ENCODE data around the gene ADRA1B. TPM values are rescaled to one million over a fixed set of nuclear protein-coding genes. Genes with fewer than 3 reads are reported as not detected.

The ADRA1B gene
- total RNA-seq, 2 experiments from 2014 or later = not detected

Other genes with a start within 250 kb of the ADRA1B start
- 10 to 100 TPM; 60.6 to 63.1 TPM for gene TTC1, start 92.7 kb downstream of the ADRA1B start, total RNA-seq
- gene PWWP2A, start 203.0 kb downstream of the ADRA1B start, total RNA-seq = 10 to 100 TPM; 14.7 to 24.3 TPM

All from activated CD4-positive, alpha-beta T cell treated with anti-CD3 and anti-CD28 coated beads for 36 hours (primary cell).